Measurements from ENCODE around the gene ESCO1. TPM values are rescaled to one million over a fixed set of nuclear protein-coding genes. Genes with fewer than 3 reads are reported as not detected.

Gene ESCO1
- total RNA-seq, 6 donors from 2014 or later: 8.1 to 29.6 (median 13.0) TPM

- Histone ChIP-seq H3K4me1 (no peaks in the 10 kb centered on the region), H3K36me3 (peaks cover 0 to 43% (median 8%) of the 10 kb centered on the region in 4 donors), H3K9me3 (no peaks in the 10 kb centered on the region), H3K27ac (no peak overlapping the region), H3K4me3 (no peak overlapping the region), H3K27me3 (no peaks in the 10 kb centered on the region)
- TF ChIP-seq POLR2A (IDR thresholded peaks at IDR 0.05) (no peak), POLR2AphosphoS5 (IDR thresholded peaks at IDR 0.05) (no peak), CTCF (IDR thresholded peaks at IDR 0.05) (no peak), EP300 (IDR thresholded peaks at IDR 0.05) (no peak)
- WGBS, 2 donors: 80 to 81% methylated on average over 2 of the region's 2 CpGs
- no peak for DNase-seq
- ATAC-seq (ENCODE audit: low FRiP score in 2 of 2): no peak
These were observed 74.6 kb downstream of the ESCO1 start for GRCh38 chr18:21525916-21526315.

GRCh38 chr18:21522530-21522929 lies 78.0 kb downstream of the ESCO1 start:
- WGBS, 2 donors: 85 to 100% methylated on average over 6 of the region's 6 CpGs
- ATAC-seq (ENCODE audit: low FRiP score in 2 of 2) (no peak), DNase-seq (no peak)
- Histone ChIP-seq H3K27me3 (no peaks in the 10 kb centered on the region), H3K36me3 (peaks cover 0 to 18% (median 5%) of the 10 kb centered on the region in 4 donors), H3K9me3 (no peaks in the 10 kb centered on the region), H3K4me3 (no peak overlapping the region), H3K4me1 (no peaks in the 10 kb centered on the region), H3K27ac (no peak overlapping the region)
- no peak for TF ChIP-seq CTCF (IDR thresholded peaks at IDR 0.05)
- no peak for TF ChIP-seq POLR2A (IDR thresholded peaks at IDR 0.05)
- no peak for TF ChIP-seq POLR2AphosphoS5 (IDR thresholded peaks at IDR 0.05)
- no peak for TF ChIP-seq EP300 (IDR thresholded peaks at IDR 0.05)

- Histone ChIP-seq H3K4me1 (no peaks in the 10 kb centered on the region), H3K9me3 (no peaks in the 10 kb centered on the region), H3K27me3 (no peaks in the 10 kb centered on the region), H3K27ac (no peak overlapping the region), H3K36me3 (peaks cover 0 to 7% (median 0%) of the 10 kb centered on the region in 4 donors), H3K4me3 (no peak overlapping the region)
- no peak for TF ChIP-seq EP300 (IDR thresholded peaks at IDR 0.05)
- TF ChIP-seq POLR2A (IDR thresholded peaks at IDR 0.05): no peak
- no peak for TF ChIP-seq CTCF (IDR thresholded peaks at IDR 0.05)
- no peak for TF ChIP-seq POLR2AphosphoS5 (IDR thresholded peaks at IDR 0.05)
- WGBS, 2 donors: 94 to 100% methylated on average over 5 of the region's 5 CpGs
- no peak for DNase-seq
- no peak for ATAC-seq (ENCODE audit: low FRiP score in 2 of 2)
These were observed 86.8 kb downstream of the ESCO1 start for GRCh38 chr18:21513741-21514140.

GRCh38 chr18:21513292-21513691 lies 87.2 kb downstream of the ESCO1 start:
- H3K27me3 ChIP-seq: no peaks in the 10 kb centered on the region
- H3K27ac ChIP-seq: no peak overlapping the region
- ATAC-seq (ENCODE audit: low FRiP score in 2 of 2) (no peak), DNase-seq (no peak)
- H3K9me3 ChIP-seq: no peaks in the 10 kb centered on the region
- TF ChIP-seq CTCF (IDR thresholded peaks at IDR 0.05) (no peak), EP300 (IDR thresholded peaks at IDR 0.05) (no peak), POLR2A (IDR thresholded peaks at IDR 0.05) (no peak), POLR2AphosphoS5 (IDR thresholded peaks at IDR 0.05) (no peak)
- H3K4me3 ChIP-seq: no peak overlapping the region
- H3K36me3 ChIP-seq: peaks cover 0 to 5% (median 0%) of the 10 kb centered on the region in 4 donors
- 81 to 86% methylated on average over 2 of the region's 2 CpGs for WGBS, 2 donors
- no peaks in the 10 kb centered on the region for H3K4me1 ChIP-seq

GRCh38 chr18:21509062-21509461 lies 91.4 kb downstream of the ESCO1 start:
- Histone ChIP-seq H3K4me1 (no peaks in the 10 kb centered on the region), H3K27me3 (no peaks in the 10 kb centered on the region), H3K27ac (no peak overlapping the region), H3K36me3 (no peaks in the 10 kb centered on the region), H3K4me3 (no peak overlapping the region), H3K9me3 (no peaks in the 10 kb centered on the region)
- no peak for ATAC-seq (ENCODE audit: low FRiP score in 2 of 2)
- no peak for DNase-seq
- TF ChIP-seq POLR2A (IDR thresholded peaks at IDR 0.05): no peak
- TF ChIP-seq EP300 (IDR thresholded peaks at IDR 0.05): no peak
- no peak for TF ChIP-seq CTCF (IDR thresholded peaks at IDR 0.05)
- TF ChIP-seq POLR2AphosphoS5 (IDR thresholded peaks at IDR 0.05): no peak
- 85 to 88% methylated on average over 5 of the region's 5 CpGs for WGBS, 2 donors
